Natural killer cell (primary cell): ENCODE results near the gene RNF144B. TPM values are rescaled to one million over a fixed set of nuclear protein-coding genes. Genes with fewer than 3 reads are reported as not detected.
"Not testable (repeated sequence)": the region's sequence is repeated elsewhere in the genome, so short reads cannot be mapped to it uniquely, and the experiment has no call there.

Experiments
- ATAC-seq, 3 donors: fragments of 150-1000 bp in 2 of 3; fragments of 200-7000 bp in 1 of 3; cut with Tn5 transposase; 1 replicate in 1 of 3; 2 replicates in 2 of 3; pipeline ENCODE4 v1.10.0; 2021; ENCODE audit warnings: mild to moderate bottlenecking in 2 of 3, moderate library complexity in 2 of 3
- DNase-seq, 2 donors: peaks; one replicate each; pipeline versions ENCODE4 v3.0.0 to v3.0.0-alpha.2; 2013 to 2021; ENCODE audit warnings: mixed read lengths in 1 of 2
- H3K27ac ChIP-seq: one replicate; pipeline ENCODE4 v1.5.1; 2013; ENCODE audit warnings: mild to moderate bottlenecking, low read length
- H3K27me3 ChIP-seq: one replicate; pipeline ENCODE4 v1.6.1; 2013; ENCODE audit warnings: low read length; ENCODE audit not compliant: control insufficient read depth, insufficient read depth
- H3K36me3 ChIP-seq: one replicate; pipeline ENCODE4 v1.6.1; 2013; ENCODE audit warnings: low read length; ENCODE audit not compliant: control insufficient read depth, insufficient read depth
- H3K4me1 ChIP-seq: one replicate; pipeline ENCODE4 v1.6.1; 2013; ENCODE audit warnings: low read length; ENCODE audit not compliant: control insufficient read depth, insufficient read depth
- H3K4me3 ChIP-seq: one replicate; pipeline ENCODE4 v1.5.1; 2013; ENCODE audit warnings: low read length
- H3K9me3 ChIP-seq: one replicate; pipeline ENCODE4 v1.6.1; 2013; ENCODE audit warnings: low read length; ENCODE audit not compliant: control insufficient read depth, insufficient read depth
- H3K27ac Mint-ChIP-seq, 2 donors: one replicate each; pipeline ENCODE4 v1.8.0; 2022; ENCODE audit warnings: mild to moderate bottlenecking in 2 of 2, mixed read lengths in 2 of 2, moderate library complexity in 1 of 2
- H3K27me3 Mint-ChIP-seq, 2 donors: one replicate each; pipeline ENCODE4 v1.8.0; 2022; ENCODE audit warnings: low read depth in 2 of 2, mixed read lengths in 2 of 2
- H3K36me3 Mint-ChIP-seq: one replicate; pipeline ENCODE4 v1.8.0; 2022; ENCODE audit warnings: mixed read lengths
- H3K4me1 Mint-ChIP-seq, 2 donors: one replicate each; pipeline ENCODE4 v1.8.0; 2022; ENCODE audit warnings: mixed read lengths in 2 of 2
- H3K4me3 Mint-ChIP-seq: one replicate; pipeline ENCODE4 v1.8.0; 2022; ENCODE audit warnings: mild to moderate bottlenecking, moderate library complexity, mixed read lengths
- H3K9me3 Mint-ChIP-seq, 2 donors: one replicate each; pipeline ENCODE4 v1.8.0; 2022; ENCODE audit warnings: mixed read lengths in 2 of 2
- WGBS: methylation state at CpG from one replicate; pipeline ENCODE4 v1.1.7; 2013; ENCODE audit warnings: missing lambda C conversion rate; ENCODE audit not compliant: insufficient coverage; 5-methylcytosine and 5-hydroxymethylcytosine counted together
- intact Hi-C: fragments of 100-400 bp; cut with micrococcal nuclease; formaldehyde crosslinking; loops from one replicate; pipeline ENCODE4 v1.14.2; 2022
- total RNA-seq, 4 donors: library from RNA; stranded (reverse); fragments of 120-200 nt in 1 of 4; gene quantifications; one replicate each; pipeline versions ENCODE4 v1.2.3 to v1.2.4, GENCODE V29; 2013 to 2022
- TF ChIP-seq, protein P1 (sequence below): fragments of 200-600 bp; IDR thresholded peaks from one replicate; pipeline ENCODE4 v1.8.0; 2022; ENCODE audit warnings: antibody characterized with exemption

The RNF144B gene
- total RNA-seq, 3 donors from 2014 or later (not counting 1 experiment from before 2014, with no cell fraction given): 3.3 to 10.5 (median 5.2) TPM

DNA sequence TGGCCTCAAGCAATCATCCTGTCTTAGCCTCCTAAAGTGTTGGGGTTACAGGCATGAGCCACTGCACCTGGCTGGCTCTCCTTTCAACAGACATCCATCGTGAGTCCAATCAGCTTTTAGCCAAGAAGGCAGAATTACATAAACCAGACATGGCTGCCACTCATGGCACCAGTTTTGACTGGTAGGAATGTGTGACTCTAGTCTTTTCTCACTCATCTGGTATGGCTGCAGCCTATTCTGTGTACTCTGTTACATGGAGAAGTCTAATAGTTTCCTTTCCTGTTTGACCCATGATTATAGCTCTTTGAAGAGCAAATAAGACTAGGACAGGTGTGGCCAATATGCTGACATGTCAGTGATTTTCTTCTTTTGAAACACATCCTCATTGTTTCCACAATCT, 27.0 kb upstream of the RNF144B start:
- intact Hi-C loops: no loop called here
- Histone ChIP-seq H3K36me3 (no peaks in the 10 kb centered on the region), H3K4me3 (no peak overlapping the region), H3K27ac (no peak overlapping the region), H3K9me3 (no peaks in the 10 kb centered on the region), H3K27me3 (no peaks in the 10 kb centered on the region), H3K4me1 (peaks cover 5% of the 10 kb centered on the region)
- H3K9me3 Mint-ChIP-seq: peaks cover 2% of the 10 kb centered on the region in 2 donors
- WGBS: 78% methylated on average over 1 of the region's 1 CpG
- H3K27me3 Mint-ChIP-seq: peaks cover 22 to 45% of the 10 kb centered on the region in 2 donors
- no peak overlapping the region for H3K27ac Mint-ChIP-seq
- TF ChIP-seq, protein P1, sequence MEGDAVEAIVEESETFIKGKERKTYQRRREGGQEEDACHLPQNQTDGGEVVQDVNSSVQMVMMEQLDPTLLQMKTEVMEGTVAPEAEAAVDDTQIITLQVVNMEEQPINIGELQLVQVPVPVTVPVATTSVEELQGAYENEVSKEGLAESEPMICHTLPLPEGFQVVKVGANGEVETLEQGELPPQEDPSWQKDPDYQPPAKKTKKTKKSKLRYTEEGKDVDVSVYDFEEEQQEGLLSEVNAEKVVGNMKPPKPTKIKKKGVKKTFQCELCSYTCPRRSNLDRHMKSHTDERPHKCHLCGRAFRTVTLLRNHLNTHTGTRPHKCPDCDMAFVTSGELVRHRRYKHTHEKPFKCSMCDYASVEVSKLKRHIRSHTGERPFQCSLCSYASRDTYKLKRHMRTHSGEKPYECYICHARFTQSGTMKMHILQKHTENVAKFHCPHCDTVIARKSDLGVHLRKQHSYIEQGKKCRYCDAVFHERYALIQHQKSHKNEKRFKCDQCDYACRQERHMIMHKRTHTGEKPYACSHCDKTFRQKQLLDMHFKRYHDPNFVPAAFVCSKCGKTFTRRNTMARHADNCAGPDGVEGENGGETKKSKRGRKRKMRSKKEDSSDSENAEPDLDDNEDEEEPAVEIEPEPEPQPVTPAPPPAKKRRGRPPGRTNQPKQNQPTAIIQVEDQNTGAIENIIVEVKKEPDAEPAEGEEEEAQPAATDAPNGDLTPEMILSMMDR: no peak
- peaks cover 7% of the 10 kb centered on the region for H3K36me3 Mint-ChIP-seq
- ATAC-seq (no peak), DNase-seq (no peak)
- no peak overlapping the region for H3K4me3 Mint-ChIP-seq
- no peaks in the 10 kb centered on the region for H3K4me1 Mint-ChIP-seq

GRCh38 chr6:18362058-18362561, 25.0 kb upstream of the RNF144B start:
- Mint-ChIP-seq H3K9me3 (peaks cover 2% of the 10 kb centered on the region in 2 donors), H3K36me3 (peaks cover under 1% of the 10 kb centered on the region), H3K27me3 (peaks cover 16 to 27% of the 10 kb centered on the region in 2 donors), H3K27ac (no peak overlapping the region), H3K4me3 (no peak overlapping the region), H3K4me1 (no peaks in the 10 kb centered on the region)
- no peaks in the 10 kb centered on the region for H3K9me3 ChIP-seq
- WGBS: no CpG with 5 or more reads among the region's 2 CpGs
- no peak overlapping the region for H3K4me3 ChIP-seq
- peaks cover 5% of the 10 kb centered on the region for H3K4me1 ChIP-seq
- no peak overlapping the region for H3K27ac ChIP-seq
- no peaks in the 10 kb centered on the region for H3K36me3 ChIP-seq
- no peak for ATAC-seq
- H3K27me3 ChIP-seq: no peaks in the 10 kb centered on the region
- intact Hi-C loops: no loop called here
- TF ChIP-seq, protein P1: no peak
- no peak for DNase-seq

- ATAC-seq: no peak
- intact Hi-C loops: no loop called here
These were observed 23.4 kb upstream of the RNF144B start for GRCh38 chr6:18363746-18364145.

GRCh38 chr6:18364561-18364960, 22.6 kb upstream of the RNF144B start:
- H3K27me3 ChIP-seq, DNase-seq, H3K4me1 Mint-ChIP-seq, H3K27ac Mint-ChIP-seq, H3K9me3 ChIP-seq, ATAC-seq, H3K36me3 Mint-ChIP-seq, H3K4me3 Mint-ChIP-seq, H3K9me3 Mint-ChIP-seq, H3K4me3 ChIP-seq, intact Hi-C loops, H3K36me3 ChIP-seq, H3K27ac ChIP-seq, H3K4me1 ChIP-seq: not testable (repeated sequence)
- 95% methylated on average over 2 of the region's 2 CpGs for WGBS
- H3K27me3 Mint-ChIP-seq: peaks cover 11 to 25% of the 10 kb centered on the region in 2 donors

More at GRCh38 chr6:18363746-18364145, 23.4 kb upstream of the RNF144B start:
- Histone ChIP-seq H3K27me3 (no peaks in the 10 kb centered on the region), H3K9me3 (no peaks in the 10 kb centered on the region), H3K4me1 (peaks cover 5% of the 10 kb centered on the region), H3K4me3 (no peak overlapping the region), H3K36me3 (no peaks in the 10 kb centered on the region), H3K27ac (no peak overlapping the region)
- DNase-seq: no peak
- Mint-ChIP-seq H3K36me3 (no peaks in the 10 kb centered on the region), H3K27me3 (peaks cover 11 to 26% of the 10 kb centered on the region in 2 donors), H3K9me3 (no peaks in the 10 kb centered on the region), H3K4me3 (no peak overlapping the region), H3K4me1 (no peaks in the 10 kb centered on the region), H3K27ac (no peak overlapping the region)
- WGBS: 93% methylated on average over 5 of the region's 5 CpGs
- TF ChIP-seq, protein P1: no peak
